Fibroblast of pulmonary artery (primary cell): ENCODE results near the gene BPIFB3.

Experiments
- DNase-seq: peaks from one replicate; pipeline ENCODE4 v3.0.0-alpha.2; 2010; ENCODE audit warnings: low read depth
- H3K4me3 ChIP-seq: replicated peaks from 2 replicates; pipeline ENCODE4 v1.5.1; 2011; ENCODE audit warnings: low read depth, mild to moderate bottlenecking, control low read depth, low read length, moderate library complexity
- CTCF ChIP-seq: IDR thresholded peaks from 2 replicates; pipeline ENCODE4 v1.5.1; 2011; ENCODE audit warnings: mild to moderate bottlenecking, control low read depth, low read length, inconsistent platforms; ENCODE audit errors: missing control alignments

BPIFB3 gene

GRCh38 chr20:33032555-33032954, 21.1 kb upstream of the BPIFB3 start:
- no peak for DNase-seq
- H3K4me3 ChIP-seq, result no peak overlapping the region
- no peak for TF ChIP-seq CTCF

DNA sequence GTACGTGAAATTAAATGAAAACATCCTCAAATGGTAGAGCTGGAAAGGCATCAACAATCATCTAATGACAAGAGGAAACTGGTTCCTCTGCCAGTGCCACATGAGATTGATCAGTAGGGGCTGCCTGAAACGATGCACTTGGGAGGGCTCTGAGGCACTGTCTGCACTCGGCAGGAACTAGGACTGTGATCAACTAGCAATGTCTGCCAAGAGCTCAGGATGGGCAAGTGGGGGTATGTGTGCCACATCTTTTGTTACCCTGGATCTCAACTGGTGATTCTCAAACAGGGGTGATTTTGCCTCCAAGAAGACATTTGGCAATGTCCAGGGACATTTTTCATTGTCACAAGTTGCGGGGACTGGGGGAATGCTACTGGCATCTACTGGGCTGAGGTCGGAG, 20.3 kb upstream of the BPIFB3 start:
- H3K4me3 ChIP-seq, result no peak overlapping the region
- no peak for DNase-seq
- no peak for TF ChIP-seq CTCF

GRCh38 chr20:33034115-33034514, 19.6 kb upstream of the BPIFB3 start:
- H3K4me3 ChIP-seq, result no peak overlapping the region
- no peak for TF ChIP-seq CTCF
- DNase-seq, result no peak

- TF ChIP-seq CTCF, result no peak
- DNase-seq, result no peak
- no peak overlapping the region for H3K4me3 ChIP-seq
Measured at GRCh38 chr20:33034901-33035492, 18.7 kb upstream of the BPIFB3 start.

DNA sequence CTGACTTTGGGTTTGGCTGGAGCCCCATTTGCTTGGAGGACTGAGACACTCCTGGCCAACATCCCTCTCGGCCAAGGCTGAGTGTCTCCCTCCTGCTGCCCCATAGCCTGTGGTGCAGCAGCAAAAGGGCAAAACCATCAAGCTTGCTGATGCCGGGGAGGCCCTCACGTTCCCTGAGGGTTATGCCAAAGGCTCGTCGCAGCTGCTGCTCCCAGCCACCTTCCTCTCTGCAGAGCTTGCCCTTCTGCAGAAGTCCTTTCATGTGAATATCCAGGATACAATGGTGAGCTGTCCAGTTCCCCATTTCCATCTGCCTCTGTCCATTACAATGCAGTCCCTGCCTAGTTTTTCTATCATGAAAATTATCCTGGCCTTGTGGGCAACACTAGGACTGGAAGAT, 16.2 kb upstream of the BPIFB3 start:
- no peak for DNase-seq
- H3K4me3 ChIP-seq, result no peak overlapping the region
- no peak for TF ChIP-seq CTCF

- no peak for DNase-seq
- TF ChIP-seq CTCF, result no peak
- no peak overlapping the region for H3K4me3 ChIP-seq
Measured at GRCh38 chr20:33038243-33038642, 15.5 kb upstream of the BPIFB3 start.

DNA sequence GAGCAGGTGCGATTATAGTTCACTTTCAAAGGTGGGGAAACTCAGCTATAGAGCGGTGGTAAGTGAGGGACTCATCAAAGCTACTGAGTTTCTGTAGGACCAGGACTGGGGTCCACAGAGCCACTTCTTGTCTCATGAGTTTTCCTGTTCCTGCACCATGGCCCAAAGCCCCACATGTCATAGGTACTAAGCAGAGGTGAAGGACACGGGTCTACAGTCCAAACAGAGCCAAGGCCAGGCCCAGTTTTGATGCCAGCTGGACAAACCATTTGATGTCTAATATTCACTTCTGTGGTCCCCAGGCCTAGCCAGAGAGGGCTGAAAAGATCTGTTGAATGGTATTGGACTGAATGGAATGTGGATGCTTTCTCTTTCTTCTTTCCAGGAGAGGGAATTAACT, 11.3 kb upstream of the BPIFB3 start:
- no peak for TF ChIP-seq CTCF
- no peak for DNase-seq
- H3K4me3 ChIP-seq, result no peak overlapping the region
